Measurements from ENCODE around the gene FRMD4A.

FRMD4A gene

GRCh38 chr10:14330388-14331061, at the start of gene FRMD4A:
Gene FRMD4A (minus strand): TSS chr10:14330924.
- no peak for DNase-seq (ENCODE audit: low spot score)

- DNase-seq (ENCODE audit: low spot score), result no peak
These were observed 49.0 kb upstream of the FRMD4A start for GRCh38 chr10:14379556-14380280.

- no peak for DNase-seq (ENCODE audit: low spot score)
These were observed 47.8 kb upstream of the FRMD4A start for GRCh38 chr10:14378387-14378960.

- DNase-seq (ENCODE audit: low spot score), result no peak
These were observed 47.0 kb upstream of the FRMD4A start for GRCh38 chr10:14377591-14378175.

GRCh38 chr10:14374745-14375445, 44.2 kb upstream of the FRMD4A start:
- no peak for DNase-seq (ENCODE audit: low spot score)

GRCh38 chr10:14372606-14373005, 41.9 kb upstream of the FRMD4A start:
- DNase-seq (ENCODE audit: low spot score), result no peak

GRCh38 chr10:14371581-14371980, 40.9 kb upstream of the FRMD4A start:
- DNase-seq (ENCODE audit: low spot score), result no peak

- no peak for DNase-seq (ENCODE audit: low spot score)
These were observed 40.2 kb upstream of the FRMD4A start for GRCh38 chr10:14370894-14371293.

GRCh38 chr10:14369906-14370305, 39.2 kb upstream of the FRMD4A start:
- DNase-seq (ENCODE audit: low spot score), result no peak

- DNase-seq (ENCODE audit: low spot score), result no peak
These were observed 36.0 kb upstream of the FRMD4A start for GRCh38 chr10:14366760-14367159.

- no peak for DNase-seq (ENCODE audit: low spot score)
These were observed 34.5 kb upstream of the FRMD4A start for GRCh38 chr10:14365266-14365665.

- DNase-seq (ENCODE audit: low spot score), result no peak
These were observed 31.4 kb upstream of the FRMD4A start for GRCh38 chr10:14362104-14362503.

GRCh38 chr10:14360961-14361360, 30.2 kb upstream of the FRMD4A start:
- no peak for DNase-seq (ENCODE audit: low spot score)

- DNase-seq (ENCODE audit: low spot score), result no peak
These were observed 29.8 kb upstream of the FRMD4A start for GRCh38 chr10:14360515-14360914.

GRCh38 chr10:14358886-14359573, 28.3 kb upstream of the FRMD4A start:
- no peak for DNase-seq (ENCODE audit: low spot score)

- no peak for DNase-seq (ENCODE audit: low spot score)
These were observed 26.2 kb upstream of the FRMD4A start for GRCh38 chr10:14356921-14357320.

GRCh38 chr10:14355750-14356149, 25.0 kb upstream of the FRMD4A start:
- DNase-seq (ENCODE audit: low spot score), result no peak

- no peak for DNase-seq (ENCODE audit: low spot score)
These were observed 22.7 kb upstream of the FRMD4A start for GRCh38 chr10:14353291-14353913.

GRCh38 chr10:14350006-14350405, 19.3 kb upstream of the FRMD4A start:
- no peak for DNase-seq (ENCODE audit: low spot score)

GRCh38 chr10:14349081-14349480, 18.4 kb upstream of the FRMD4A start:
- no peak for DNase-seq (ENCODE audit: low spot score)

GRCh38 chr10:14345262-14345661, 14.5 kb upstream of the FRMD4A start:
- no peak for DNase-seq (ENCODE audit: low spot score)

All from HuH-7.5 (cell line).